Measurements from ENCODE around the gene YWHAG. TPM values are rescaled to one million over a fixed set of nuclear protein-coding genes. Genes with fewer than 3 reads are reported as not detected.

The YWHAG gene
- total and polyA plus RNA-seq, 11 donors = 85.5 to 282 (median 189) TPM

- H3K4me3 ChIP-seq = peak overlapping the region in 9 of 12 donors; percentile 82 to 99 (median 96)
These were observed 53.9 kb downstream of the YWHAG start for GRCh38 chr7:76304888-76305375.

GRCh38 chr7:76303202-76304147 lies 55.3 kb downstream of the YWHAG start:
- peak in 1 of 2 donors; percentile 50 for TF ChIP-seq POLR2A (IDR thresholded peaks at IDR 0.05)
- TF ChIP-seq CTCF (IDR thresholded peaks at IDR 0.05) = no peak
- peak; percentile 18 to 56 (median 35) for ATAC-seq
- intact Hi-C loops (cut with DNase I) = no loop called here
- Histone ChIP-seq H3K4me3 (peak overlapping the region; percentile 82 to 100 (median 95)), H3K36me3 (peaks cover 0 to 14% (median 8%) of the 10 kb centered on the region in 9 donors), H3K9me3 (no peaks in the 10 kb centered on the region), H3K27me3 (no peaks in the 10 kb centered on the region), H3K27ac (peak overlapping the region; percentile 91 to 100 (median 100)), H3K4me1 (peaks cover 3 to 46% (median 34%) of the 10 kb centered on the region in 12 donors)
- 1 to 2% (median 1%) methylated on average over 38 to 56 of the region's 56 CpGs for WGBS, 4 donors
- DNase-seq = peak; percentile 89 to 93 (median 92)

More at GRCh38 chr7:76304888-76305375, 53.9 kb downstream of the YWHAG start:
- no peak for TF ChIP-seq CTCF (IDR thresholded peaks at IDR 0.05)
- TF ChIP-seq POLR2A (IDR thresholded peaks at IDR 0.05) = peak in 1 of 2 donors; percentile 18
- WGBS, 4 donors = 38 to 61% (median 44%) methylated on average over 8 to 10 of the region's 10 CpGs
- ATAC-seq (peak; percentile 53 to 73 (median 69)), DNase-seq (peak; percentile 84 to 92 (median 87))
- no peaks in the 10 kb centered on the region for H3K27me3 ChIP-seq
- peaks cover 3 to 46% (median 34%) of the 10 kb centered on the region in 12 donors for H3K4me1 ChIP-seq
- H3K36me3 ChIP-seq = peaks cover 0 to 14% (median 8%) of the 10 kb centered on the region in 9 donors
- intact Hi-C loops (cut with DNase I) = no loop called here
- peak overlapping the region; percentile 79 to 100 (median 100) for H3K27ac ChIP-seq
- H3K9me3 ChIP-seq = no peaks in the 10 kb centered on the region

- ATAC-seq (peak; percentile 72 to 84 (median 80)), DNase-seq (peak; percentile 95 to 98 (median 96))
- Histone ChIP-seq H3K4me1 (peaks cover 3 to 46% (median 35%) of the 10 kb centered on the region in 12 donors), H3K9me3 (no peaks in the 10 kb centered on the region), H3K4me3 (peak within 1 kb of the TSS; percentile 82 to 100 (median 95)), H3K27me3 (no peaks in the 10 kb centered on the region), H3K36me3 (peaks cover 0 to 14% (median 8%) of the 10 kb centered on the region in 9 donors), H3K27ac (peak within 1 kb of the TSS; percentile 91 to 100 (median 100))
- 0 to 1% (median 0%) methylated on average over 55 to 75 of the region's 75 CpGs for WGBS, 4 donors
- TF ChIP-seq POLR2A (IDR thresholded peaks at IDR 0.05) (peak; percentile 99 to 100), CTCF (IDR thresholded peaks at IDR 0.05) (peak in 1 of 12 donors; percentile 4)
- intact Hi-C loops (cut with DNase I) = loop anchor here in 1 of 10 donors (1.0 kb wide), 1 partner anchor 8 kb away; no protein-coding TSS in a partner anchor
These were observed 56.2 kb downstream of the YWHAG start, which contains the start of gene HSPB1 for GRCh38 chr7:76302347-76303201. Gene HSPB1 (plus strand): TSS chr7:76302673. CDS start chr7:76302713, 40 bp downstream.

All from heart left ventricle (tissue), 16 donors.